H1 (cell line): ENCODE measurements around the gene HERC3. TPM values are rescaled to one million over a fixed set of nuclear protein-coding genes. Genes with fewer than 3 reads are reported as not detected.

Experiments used
- CTCF ChIP-seq, 3 experiments: IDR thresholded peaks; 1 replicate in 2 of 3; 2 replicates in 1 of 3; pipeline versions ENCODE4 v1.5.1 to v1.6.1; 2011; ENCODE audit warnings: low read length in 3 of 3, mild to moderate bottlenecking in 3 of 3, inconsistent platforms in 2 of 3, low read depth in 1 of 3, moderate library complexity in 1 of 3; ENCODE audit not compliant: insufficient read depth in 1 of 3; ENCODE audit errors: control extremely low read depth in 1 of 3
- GABPA ChIP-seq: IDR thresholded peaks from 2 replicates; pipeline ENCODE4 v1.6.1; 2011; ENCODE audit warnings: mild to moderate bottlenecking, low read length, moderate library complexity, borderline replicate concordance; ENCODE audit not compliant: insufficient read depth
- JUN ChIP-seq: IDR thresholded peaks from 2 replicates; pipeline ENCODE4 v1.6.1; 2011; ENCODE audit warnings: low read depth, mild to moderate bottlenecking, improper control_type of control experiment, low read length
- polyA plus RNA-seq, 7 experiments: library from polyadenylated mRNA; depleted of rRNA in 3 of 7; stranded (reverse) in 5 of 7; unstranded in 2 of 7; fragments of >200 nt in 5 of 7; fragments of 200-250 nt in 2 of 7; gene quantifications; 1 replicate in 5 of 7; 2 replicates in 1 of 7; 4 replicates in 1 of 7; pipeline versions ENCODE4 v1.2.1 to v1.2.3, GENCODE V29; 2011 to 2013; ENCODE audit warnings: missing spikeins in 2 of 7, mixed read lengths in 2 of 7
- total RNA-seq: library from RNA; stranded (reverse); fragmentation: NEBNext Ultra II Directional; extraction: Animal tissue kit (Norgen Biotek cat#: 25700); gene quantifications from 2 replicates; pipeline ENCODE4 v1.2.1, GENCODE V29; 2021

Gene HERC3
- total and polyA plus RNA-seq, 2 of the 8 experiments (the other 6 are each of a cell fraction or from before 2014, with no cell fraction given): 1.4 to 5.7 TPM

- TF ChIP-seq GABPA (no peak), JUN (no peak), CTCF (IDR thresholded peaks at IDR 0.05; ENCODE audit: control extremely low read depth in 1 of 3, insufficient read depth in 1 of 3, low read depth in 1 of 3, low read length in 3 of 3) (no peak)
- TF ChIP-seq, all 59 proteins: peak for 0
These were observed 163.2 kb downstream of the HERC3 start (continued) for GRCh38 chr4:88755454-88755853.
